ENCODE data around the gene CD99.
"Not testable (repeated sequence)": the region's sequence is repeated elsewhere in the genome, so short reads cannot be mapped to it uniquely, and the experiment has no call there.

Gene CD99

GRCh38 chrX:2700405-2701320 lies 9.6 kb downstream of the CD99 start:
- DNase-seq: no peak

- no peak for DNase-seq
Measured at GRCh38 chrX:2701600-2701999, 10.5 kb downstream of the CD99 start.

- no peak for DNase-seq
Measured at GRCh38 chrX:2703991-2704369, 12.9 kb downstream of the CD99 start.

- DNase-seq: no peak
Measured at GRCh38 chrX:2705046-2705832, 14.1 kb downstream of the CD99 start.

GRCh38 chrX:2707334-2707760 lies 16.3 kb downstream of the CD99 start:
- DNase-seq: no peak

- DNase-seq: no peak
Measured at GRCh38 chrX:2708021-2708420, 16.9 kb downstream of the CD99 start.

GRCh38 chrX:2708592-2709188 lies 17.6 kb downstream of the CD99 start:
- DNase-seq: no peak

GRCh38 chrX:2709556-2709955 lies 18.5 kb downstream of the CD99 start:
- no peak for DNase-seq

GRCh38 chrX:2710041-2710840 lies 19.1 kb downstream of the CD99 start:
- DNase-seq: no peak

- no peak for DNase-seq
Measured at GRCh38 chrX:2711441-2711840, 20.3 kb downstream of the CD99 start.

GRCh38 chrX:2712428-2712827 lies 21.3 kb downstream of the CD99 start:
- no peak for DNase-seq

- no peak for DNase-seq
Measured at GRCh38 chrX:2712890-2713840, 22.1 kb downstream of the CD99 start.

- no peak for DNase-seq
Measured at GRCh38 chrX:2714551-2714950, 23.5 kb downstream of the CD99 start.

- no peak for DNase-seq
Measured at GRCh38 chrX:2715066-2715600, 24.0 kb downstream of the CD99 start.

GRCh38 chrX:2717312-2717711 lies 26.2 kb downstream of the CD99 start:
- no peak for DNase-seq

GRCh38 chrX:2718821-2719220 lies 27.7 kb downstream of the CD99 start:
- DNase-seq: no peak

GRCh38 chrX:2719774-2720447 lies 28.8 kb downstream of the CD99 start:
- DNase-seq: no peak

GRCh38 chrX:2723286-2723879 lies 32.3 kb downstream of the CD99 start:
- no peak for DNase-seq

GRCh38 chrX:2727264-2727663 lies 36.2 kb downstream of the CD99 start:
- not testable (repeated sequence) for DNase-seq

- DNase-seq: no peak
Measured at GRCh38 chrX:2732076-2732475, 41.0 kb downstream of the CD99 start.

Data from NCI-H69 (cell line).